Stimulated activated CD8-positive, alpha-beta memory T cell treated with anti-CD3 and anti-CD28 coated beads, Interleukin-4, amount 100 ng/mL, for 4 hours (primary cell): ENCODE data around the gene ABTB2.

Source experiments
- DNase-seq, 2 donors: peaks; one replicate each; pipeline ENCODE4 v3.0.0-alpha.2; 2020; ENCODE audit warnings: low read depth in 2 of 2, low spot score in 1 of 2

The ABTB2 gene

GRCh38 chr11:34155057-34155756 lies 202.6 kb downstream of the ABTB2 start:
- DNase-seq = no peak

- DNase-seq = no peak
Observed at GRCh38 chr11:34154059-34154875, 203.5 kb downstream of the ABTB2 start.

GRCh38 chr11:34151916-34152845 lies 205.6 kb downstream of the ABTB2 start:
- no peak for DNase-seq

GRCh38 chr11:34151166-34151565 lies 206.6 kb downstream of the ABTB2 start:
- DNase-seq = no peak

- no peak for DNase-seq
Observed at GRCh38 chr11:34150494-34151151, 207.2 kb downstream of the ABTB2 start.

- DNase-seq = no peak
Observed at GRCh38 chr11:34149786-34150185, 208.0 kb downstream of the ABTB2 start.

- DNase-seq = no peak
Observed at GRCh38 chr11:34149274-34149673, 208.5 kb downstream of the ABTB2 start.

- no peak for DNase-seq
Observed at GRCh38 chr11:34148504-34149165, 209.2 kb downstream of the ABTB2 start.

GRCh38 chr11:34147581-34147980 lies 210.2 kb downstream of the ABTB2 start:
- no peak for DNase-seq

GRCh38 chr11:34146866-34147265 lies 210.9 kb downstream of the ABTB2 start:
- DNase-seq = no peak

GRCh38 chr11:34146411-34146810 lies 211.4 kb downstream of the ABTB2 start:
- DNase-seq = no peak

GRCh38 chr11:34145847-34146381 lies 211.9 kb downstream of the ABTB2 start:
- DNase-seq = no peak

- DNase-seq = no peak
Observed at GRCh38 chr11:34145073-34145472, 212.7 kb downstream of the ABTB2 start.

- no peak for DNase-seq
Observed at GRCh38 chr11:34143048-34143447, 214.8 kb downstream of the ABTB2 start.

- DNase-seq = no peak
Observed at GRCh38 chr11:34140149-34140548, 217.7 kb downstream of the ABTB2 start.

GRCh38 chr11:34139346-34139745 lies 218.5 kb downstream of the ABTB2 start:
- DNase-seq = no peak

- DNase-seq = no peak
Observed at GRCh38 chr11:34136420-34136819, 221.4 kb downstream of the ABTB2 start.

- DNase-seq = no peak
Observed at GRCh38 chr11:34135439-34135838, 222.4 kb downstream of the ABTB2 start.

- DNase-seq = no peak
Observed at GRCh38 chr11:34134765-34135164, 223.0 kb downstream of the ABTB2 start.
